ENCODE results near the gene COMT.
"Not testable (repeated sequence)": the region's sequence is repeated elsewhere in the genome, so short reads cannot be mapped to it uniquely, and the experiment has no call there.

COMT gene
- total RNA-seq, result 22.2 to 39.1 (median 33.3) reads per million in 3 experiments

GRCh38 chr22:19941365-19942082 lies at the start of gene COMT, which contains the start of gene TXNRD2:
TSS of gene COMT (plus strand) at chr22:19941772. CDS start at chr22:19962527, 20,755 bp downstream.
TSS of gene TXNRD2 (minus strand) at chr22:19941818. CDS start at chr22:19941803, 15 bp downstream.
- DNase-seq, result peak; percentile 63

- DNase-seq, result peak; percentile 53
Observed at GRCh38 chr22:19892257-19892879, 49.2 kb upstream of the COMT start.

GRCh38 chr22:19892925-19893324 lies 48.6 kb upstream of the COMT start:
- no peak for DNase-seq

GRCh38 chr22:19893363-19893762 lies 48.2 kb upstream of the COMT start:
- no peak for DNase-seq

GRCh38 chr22:19895160-19895849 lies 46.3 kb upstream of the COMT start:
- DNase-seq, result no peak

- no peak for DNase-seq
Observed at GRCh38 chr22:19896665-19897355, 44.8 kb upstream of the COMT start.

- DNase-seq, result no peak
Observed at GRCh38 chr22:19897726-19898125, 43.8 kb upstream of the COMT start.

GRCh38 chr22:19898145-19898544 lies 43.4 kb upstream of the COMT start:
- no peak for DNase-seq

GRCh38 chr22:19898831-19899567 lies 42.6 kb upstream of the COMT start:
- DNase-seq, result no peak

GRCh38 chr22:19900707-19901436 lies 40.7 kb upstream of the COMT start:
- DNase-seq, result no peak

GRCh38 chr22:19901577-19902244 lies 39.9 kb upstream of the COMT start:
- DNase-seq, result no peak

- DNase-seq, result no peak
Observed at GRCh38 chr22:19902245-19902715, 39.3 kb upstream of the COMT start.

GRCh38 chr22:19903031-19903430 lies 38.5 kb upstream of the COMT start:
- no peak for DNase-seq

GRCh38 chr22:19903513-19903912 lies 38.1 kb upstream of the COMT start:
- no peak for DNase-seq

- DNase-seq, result no peak
Observed at GRCh38 chr22:19904174-19904856, 37.3 kb upstream of the COMT start.

GRCh38 chr22:19904935-19905334 lies 36.6 kb upstream of the COMT start:
- no peak for DNase-seq

GRCh38 chr22:19905347-19906276 lies 36.0 kb upstream of the COMT start:
- DNase-seq, result no peak

GRCh38 chr22:19906864-19907263 lies 34.7 kb upstream of the COMT start:
- DNase-seq, result not testable (repeated sequence)

GRCh38 chr22:19907902-19908301 lies 33.7 kb upstream of the COMT start:
- DNase-seq, result not testable (repeated sequence)
